DOHH2 (cell line): ENCODE data around the gene PRAMEF12.

Source experiments
- H3F3A ChIP-seq: fragments of 200-600 bp; sonication (generic), shearing (Covaris generic); 2 replicates; pipeline ENCODE4 v1.6.0; 2016; ENCODE audit warnings: antibody characterized with exemption, mild to moderate bottlenecking; ENCODE audit not compliant: control insufficient read depth, insufficient read depth
- H3K27ac ChIP-seq: fragments of 200-600 bp; sonication (generic); 2 replicates; pipeline ENCODE4 v1.5.1; 2014; ENCODE audit warnings: low read depth, mild to moderate bottlenecking, low read length, moderate library complexity
- H3K27me3 ChIP-seq: fragments of 200-600 bp; sonication (generic); 2 replicates; pipeline ENCODE4 v1.6.1; 2014; ENCODE audit warnings: mild to moderate bottlenecking, low read length, mixed read lengths; ENCODE audit not compliant: control insufficient read depth
- H3K36me3 ChIP-seq: fragments of 200-600 bp; sonication (generic); 2 replicates; pipeline ENCODE4 v1.6.1; 2014; ENCODE audit warnings: mild to moderate bottlenecking, low read length, moderate library complexity, mixed read lengths; ENCODE audit not compliant: control insufficient read depth
- H3K4me1 ChIP-seq: fragments of 200-600 bp; sonication (generic); 2 replicates; pipeline ENCODE4 v1.6.1; 2014; ENCODE audit warnings: mild to moderate bottlenecking, low read length, mixed read lengths; ENCODE audit not compliant: control insufficient read depth
- H3K4me2 ChIP-seq: fragments of 200-600 bp; sonication (generic); 2 replicates; pipeline ENCODE4 v1.6.0; 2014; ENCODE audit warnings: mild to moderate bottlenecking, low read length, moderate library complexity
- H3K4me3 ChIP-seq: fragments of 200-600 bp; sonication (generic); 2 replicates; pipeline ENCODE4 v1.5.1; 2014; ENCODE audit warnings: mild to moderate bottlenecking, low read length, mixed read lengths
- H3K79me2 ChIP-seq: fragments of 200-600 bp; sonication (generic); 2 replicates; pipeline ENCODE4 v1.6.1; 2014; ENCODE audit warnings: mild to moderate bottlenecking, low read length, mixed read lengths; ENCODE audit not compliant: control insufficient read depth
- H3K9me2 ChIP-seq: fragments of 200-600 bp; sonication (generic); replicated peaks from 2 replicates; pipeline ENCODE4 v1.6.1; 2014; ENCODE audit warnings: mild to moderate bottlenecking, low read length, mixed read lengths; ENCODE audit not compliant: control insufficient read depth
- H3K9me3 ChIP-seq: fragments of 200-600 bp; sonication (generic); 2 replicates; pipeline ENCODE4 v1.6.1; 2014; ENCODE audit warnings: antibody characterized with exemption, low read length, mixed read lengths; ENCODE audit not compliant: control insufficient read depth, insufficient read depth
- H4K20me1 ChIP-seq: fragments of 200-600 bp; sonication (generic); 2 replicates; pipeline ENCODE4 v1.6.0; 2014; ENCODE audit warnings: low read depth, mild to moderate bottlenecking, antibody characterized with exemption, low read length, moderate library complexity; ENCODE audit not compliant: control insufficient read depth, insufficient read depth
- CTCF ChIP-seq: fragments of 200-600 bp; sonication (generic); IDR thresholded peaks from one replicate; pipeline ENCODE4 v1.5.1; 2014; ENCODE audit warnings: antibody characterized with exemption, mild to moderate bottlenecking, low read depth, low read length; ENCODE audit not compliant: poor library complexity, severe bottlenecking
- EZH2phosphoT487 ChIP-seq: fragments of 200-600 bp; sonication (generic); IDR thresholded peaks from 2 replicates; pipeline ENCODE4 v1.6.1; 2017; ENCODE audit warnings: borderline replicate concordance, mild to moderate bottlenecking, antibody characterized with exemption, low read length, moderate library complexity, mixed read lengths

Gene PRAMEF12

GRCh38 chr1:12772520-12772919, 1.0 kb upstream of the PRAMEF12 start:
- TF ChIP-seq EZH2phosphoT487, result no peak
- TF ChIP-seq CTCF, result no peak
- no peaks in the 10 kb centered on the region for H3K4me1 ChIP-seq
- H3K4me3 ChIP-seq, result no peak overlapping the region
- peaks cover 7% of the 10 kb centered on the region for H3K27me3 ChIP-seq
- no peak overlapping the region for H3K4me2 ChIP-seq
- H3K9me2 ChIP-seq, result no peaks in the 10 kb centered on the region
- H3K36me3 ChIP-seq, result no peaks in the 10 kb centered on the region
- H3K27ac ChIP-seq, result no peak overlapping the region
- no peaks in the 10 kb centered on the region for H4K20me1 ChIP-seq
- H3K9me3 ChIP-seq, result no peaks in the 10 kb centered on the region
- H3F3A ChIP-seq, result no peaks in the 10 kb centered on the region
- H3K79me2 ChIP-seq, result no peaks in the 10 kb centered on the region

GRCh38 chr1:12774801-12775345, 1.3 kb downstream of the PRAMEF12 start:
- H3K27me3 ChIP-seq, result peaks cover 3% of the 10 kb centered on the region; the same call in 1 of the 2 replicates
- H3K9me2 ChIP-seq, result no peaks in the 10 kb centered on the region
- H3F3A ChIP-seq, result no peaks in the 10 kb centered on the region
- no peak for TF ChIP-seq CTCF
- no peak for TF ChIP-seq EZH2phosphoT487
- H3K79me2 ChIP-seq, result no peaks in the 10 kb centered on the region
- no peak overlapping the region for H3K4me3 ChIP-seq
- no peaks in the 10 kb centered on the region for H3K9me3 ChIP-seq
- H3K27ac ChIP-seq, result no peak overlapping the region
- no peaks in the 10 kb centered on the region for H4K20me1 ChIP-seq
- no peak overlapping the region for H3K4me2 ChIP-seq
- no peaks in the 10 kb centered on the region for H3K36me3 ChIP-seq
- H3K4me1 ChIP-seq, result no peaks in the 10 kb centered on the region

GRCh38 chr1:12775443-12775842, 1.9 kb downstream of the PRAMEF12 start:
- TF ChIP-seq EZH2phosphoT487 (no peak), CTCF (no peak)
- peaks cover 3% of the 10 kb centered on the region; the same call in 1 of the 2 replicates for H3K27me3 ChIP-seq
- no peaks in the 10 kb centered on the region for H4K20me1 ChIP-seq
- H3K4me2 ChIP-seq, result no peak overlapping the region
- H3K9me2 ChIP-seq, result no peaks in the 10 kb centered on the region
- H3K27ac ChIP-seq, result no peak overlapping the region
- H3K36me3 ChIP-seq, result no peaks in the 10 kb centered on the region
- no peaks in the 10 kb centered on the region for H3K4me1 ChIP-seq
- no peaks in the 10 kb centered on the region for H3K79me2 ChIP-seq
- H3K9me3 ChIP-seq, result no peaks in the 10 kb centered on the region
- H3F3A ChIP-seq, result no peaks in the 10 kb centered on the region
- H3K4me3 ChIP-seq, result no peak overlapping the region
